Neural cell (in vitro differentiated cells): Measurements from ENCODE around the gene GET4. TPM values are rescaled to one million over a fixed set of nuclear protein-coding genes. Genes with fewer than 3 reads are reported as not detected.

Experiments used
- H2AFZ ChIP-seq: fragments of 200-600, 300-800 bp; sonication (generic), shearing (Covaris generic); 2 replicates; pipeline ENCODE4 v1.6.0; 2014; ENCODE audit warnings: low read depth, mild to moderate bottlenecking, antibody characterized with exemption, low read length, moderate library complexity
- H3F3A ChIP-seq: fragments of 200-600 bp; shearing (Covaris generic); 2 replicates; pipeline ENCODE4 v1.6.1; 2016; ENCODE audit warnings: mild to moderate bottlenecking, moderate library complexity, mixed read lengths, antibody characterized with exemption, low read length; ENCODE audit not compliant: insufficient read depth, poor library complexity, severe bottlenecking
- H3K27ac ChIP-seq: fragments of 200-600, 300-800 bp; sonication (generic), shearing (Covaris generic); 2 replicates; pipeline ENCODE4 v1.5.1; 2014; ENCODE audit warnings: mild to moderate bottlenecking, low read length, moderate library complexity
- H3K27me3 ChIP-seq: fragments of 300-800, 200-600 bp; sonication (generic), shearing (Covaris generic); 2 replicates; pipeline ENCODE4 v1.6.0; 2014; ENCODE audit warnings: mild to moderate bottlenecking, low read depth, low read length, moderate library complexity; ENCODE audit not compliant: insufficient read depth
- H3K36me3 ChIP-seq: fragments of 300-800, 200-600 bp; sonication (generic), shearing (Covaris generic); 2 replicates; pipeline ENCODE4 v1.5.1; 2014; ENCODE audit warnings: mild to moderate bottlenecking, antibody characterized with exemption, low read length, moderate library complexity; ENCODE audit not compliant: insufficient read depth
- H3K4me2 ChIP-seq: fragments of 300-800, 200-600 bp; sonication (generic), shearing (Covaris generic); 2 replicates; pipeline ENCODE4 v1.6.0; 2014; ENCODE audit warnings: mild to moderate bottlenecking, low read length
- H3K4me3 ChIP-seq: fragments of 300-800, 200-600 bp; sonication (generic), shearing (Covaris generic); 2 replicates; pipeline ENCODE4 v1.5.1; 2014; ENCODE audit warnings: mild to moderate bottlenecking, low read length, moderate library complexity
- H3K79me2 ChIP-seq: fragments of 200-600 bp; shearing (Covaris generic); replicated peaks from 2 replicates; pipeline ENCODE4 v1.6.0; 2014; ENCODE audit warnings: mild to moderate bottlenecking, low read length, moderate library complexity; ENCODE audit not compliant: insufficient read depth
- H3K9ac ChIP-seq: fragments of 300-800, 200-600 bp; sonication (generic), shearing (Covaris generic); 2 replicates; pipeline ENCODE4 v1.6.1; 2016; ENCODE audit warnings: mild to moderate bottlenecking, low read length, mixed read lengths
- H3K9me2 ChIP-seq: fragments of 200-600 bp; shearing (Covaris generic); 2 replicates; pipeline ENCODE4 v1.6.1; 2016; ENCODE audit warnings: mild to moderate bottlenecking, low read length, mixed read lengths; ENCODE audit not compliant: insufficient read depth
- H3K9me3 ChIP-seq: fragments of 200-600, 300-800 bp; sonication (generic), shearing (Covaris generic); 2 replicates; pipeline ENCODE4 v1.6.1; 2016; ENCODE audit warnings: mild to moderate bottlenecking, mixed run types, low read length, moderate library complexity, mixed read lengths
- H4K20me1 ChIP-seq: fragments of 200-600 bp; shearing (Covaris generic); 2 replicates; pipeline ENCODE4 v1.6.1; 2016; ENCODE audit warnings: mild to moderate bottlenecking, mixed run types; ENCODE audit not compliant: insufficient read depth
- EP300 ChIP-seq: fragments of 450-650 bp; conservative IDR thresholded peaks from 2 replicates; pipeline ENCODE4 v1.6.1; 2014; ENCODE audit warnings: antibody characterized with exemption, mild to moderate bottlenecking, moderate library complexity; ENCODE audit not compliant: poor library complexity, severe bottlenecking
- EZH2 ChIP-seq: fragments of 200-600, 300-800 bp; shearing (Covaris generic), sonication (generic); IDR thresholded peaks from 2 replicates; pipeline ENCODE4 v1.6.1; 2014; ENCODE audit warnings: antibody characterized with exemption, low read length, borderline replicate concordance, mild to moderate bottlenecking; ENCODE audit not compliant: insufficient read depth, poor library complexity, severe bottlenecking
- MXI1 ChIP-seq: fragments of 450-650 bp; conservative IDR thresholded peaks from 2 replicates; pipeline ENCODE4 v1.6.1; 2014; ENCODE audit warnings: antibody characterized with exemption, mild to moderate bottlenecking; ENCODE audit not compliant: poor library complexity, severe bottlenecking
- POLR2AphosphoS5 ChIP-seq: IDR thresholded peaks from 2 replicates; pipeline ENCODE4 v1.6.1; 2012
- RAD21 ChIP-seq: fragments of 450-650 bp; conservative IDR thresholded peaks from 2 replicates; pipeline ENCODE4 v1.6.1; 2014; ENCODE audit warnings: antibody characterized with exemption, mild to moderate bottlenecking, moderate library complexity
- REST ChIP-seq: IDR thresholded peaks from 2 replicates; pipeline ENCODE4 v1.6.1; 2012; ENCODE audit warnings: borderline replicate concordance
- SMC3 ChIP-seq: fragments of 450-650 bp; conservative IDR thresholded peaks from 2 replicates; pipeline ENCODE4 v1.6.1; 2014; ENCODE audit warnings: antibody characterized with exemption, mild to moderate bottlenecking, moderate library complexity; ENCODE audit not compliant: poor library complexity
- TAF1 ChIP-seq: IDR thresholded peaks from 2 replicates; pipeline ENCODE4 v1.6.1; 2012; ENCODE audit warnings: low read depth
- polyA plus RNA-seq: library from polyadenylated mRNA; depleted of rRNA; stranded (reverse); fragments of >200 nt; gene quantifications from 2 replicates; pipeline ENCODE4 v1.2.3, GENCODE V29; 2014

The GET4 gene
- polyA plus RNA-seq, 1 donor from 2014 or later = 63.8 TPM

GRCh38 chr7:945556-946255 is 69.4 kb downstream of the GET4 start:
- Histone ChIP-seq H3K4me2 (no peak overlapping the region), H3F3A (no peaks in the 10 kb centered on the region), H4K20me1 (no peaks in the 10 kb centered on the region), H3K9me3 (no peaks in the 10 kb centered on the region), H3K27me3 (no peaks in the 10 kb centered on the region), H3K9me2 (no peaks in the 10 kb centered on the region), H3K4me3 (no peak overlapping the region), H3K36me3 (no peaks in the 10 kb centered on the region), H3K9ac (no peak overlapping the region), H2AFZ (no peak overlapping the region), H3K27ac (no peak overlapping the region), H3K79me2 (no peaks in the 10 kb centered on the region)
- TF ChIP-seq POLR2AphosphoS5 (no peak), RAD21 (no peak), EZH2 (no peak), SMC3 (no peak), TAF1 (no peak), EP300 (no peak), MXI1 (no peak), REST (no peak)

Other genes with a start within 250 kb of the GET4 start
- 5.3 and 8.0 TPM in 2 replicates for gene DNAAF5, start 149.9 kb upstream of the GET4 start, polyA plus RNA-seq
- 38.6 and 44.1 TPM in 2 replicates for gene PRKAR1B, start 149.3 kb upstream of the GET4 start, polyA plus RNA-seq
- gene SUN1, start 44.1 kb upstream of the GET4 start, polyA plus RNA-seq = 309 and 418 TPM in 2 replicates
- 76.8 and 96.1 TPM in 2 replicates for gene ADAP1, start 78.1 kb downstream of the GET4 start, polyA plus RNA-seq
- gene COX19, start 99.0 kb downstream of the GET4 start, polyA plus RNA-seq = 16.0 and 25.9 TPM in 2 replicates
- not detected in 2 replicates for gene CYP2W1, start 106.6 kb downstream of the GET4 start, polyA plus RNA-seq
- gene GPR146, start 168.0 kb downstream of the GET4 start, polyA plus RNA-seq = not detected in 2 replicates
- gene GPER1, start 211.6 kb downstream of the GET4 start, polyA plus RNA-seq = not detected in 2 replicates